Measurements from ENCODE around the gene MYL12A.
"Not testable (repeated sequence)": the region's sequence is repeated elsewhere in the genome, so short reads cannot be mapped to it uniquely, and the experiment has no call there.

Gene MYL12A

DNA sequence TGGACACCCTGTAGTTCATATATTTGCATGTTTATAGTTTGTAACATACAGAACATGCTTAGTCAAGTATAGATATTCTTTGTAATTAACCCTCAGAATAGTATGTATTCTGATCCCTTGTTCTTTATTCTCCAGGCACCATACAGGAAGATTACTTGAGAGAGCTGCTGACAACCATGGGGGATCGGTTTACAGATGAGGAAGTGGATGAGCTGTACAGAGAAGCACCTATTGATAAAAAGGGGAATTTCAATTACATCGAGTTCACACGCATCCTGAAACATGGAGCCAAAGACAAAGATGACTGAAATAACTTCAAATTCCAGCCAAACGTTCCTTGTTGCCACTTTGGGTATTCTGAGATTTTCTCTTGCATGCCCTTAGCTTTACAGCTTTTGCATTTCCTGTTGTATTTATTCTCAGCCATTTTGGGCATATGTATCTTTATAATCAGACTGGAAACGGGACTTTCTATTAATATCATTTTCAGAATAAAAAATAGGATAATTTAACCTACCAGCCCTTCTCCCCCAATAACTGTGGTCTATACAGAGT lies 8.1 kb downstream of the MYL12A start:
- DNase-seq (ENCODE audit: low read depth) = no peak

DNA sequence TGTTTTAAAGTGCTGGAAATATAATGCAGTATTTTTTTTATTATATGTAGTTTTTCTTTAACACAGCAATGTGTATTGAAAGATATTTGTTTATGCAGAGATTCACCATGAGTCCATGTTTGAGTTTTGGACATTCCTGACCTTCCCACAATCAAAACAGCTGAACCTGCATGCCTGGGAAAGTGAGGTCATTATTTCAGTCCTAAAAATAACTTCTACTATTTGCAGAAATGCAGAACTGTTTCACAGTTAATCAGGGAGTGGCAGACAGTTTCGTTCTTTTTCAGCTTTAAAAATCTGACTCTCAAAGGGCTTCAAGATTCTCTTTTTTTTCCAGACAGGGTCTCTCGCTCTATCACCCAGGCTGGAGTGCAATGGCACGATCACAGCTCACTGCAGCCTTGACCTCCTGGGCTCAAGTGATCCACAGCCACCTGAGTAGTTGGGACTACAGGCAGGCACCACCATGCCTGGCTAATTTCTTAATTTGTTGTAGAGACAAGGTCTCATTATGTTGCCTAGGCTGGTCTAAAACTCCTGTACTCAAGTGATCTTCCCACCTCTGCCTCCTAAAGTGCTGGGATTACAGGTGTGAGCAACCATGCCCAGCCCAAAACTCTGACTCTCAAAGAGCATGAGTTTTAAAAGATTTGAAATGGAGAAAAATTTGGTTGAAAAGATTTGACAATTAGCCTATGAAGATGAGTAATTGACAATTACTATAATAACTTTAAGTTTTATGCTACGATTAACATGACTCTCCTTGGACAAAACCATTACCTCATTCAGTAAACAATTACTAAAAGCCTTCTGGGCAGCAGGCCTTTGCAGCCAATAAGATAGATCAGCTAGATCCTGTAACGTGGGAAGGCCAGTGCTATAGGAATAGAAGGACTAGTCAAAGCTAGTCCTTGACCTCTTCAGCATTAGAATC lies 9.4 kb downstream of the MYL12A start:
- DNase-seq (ENCODE audit: low read depth) = no peak

DNA sequence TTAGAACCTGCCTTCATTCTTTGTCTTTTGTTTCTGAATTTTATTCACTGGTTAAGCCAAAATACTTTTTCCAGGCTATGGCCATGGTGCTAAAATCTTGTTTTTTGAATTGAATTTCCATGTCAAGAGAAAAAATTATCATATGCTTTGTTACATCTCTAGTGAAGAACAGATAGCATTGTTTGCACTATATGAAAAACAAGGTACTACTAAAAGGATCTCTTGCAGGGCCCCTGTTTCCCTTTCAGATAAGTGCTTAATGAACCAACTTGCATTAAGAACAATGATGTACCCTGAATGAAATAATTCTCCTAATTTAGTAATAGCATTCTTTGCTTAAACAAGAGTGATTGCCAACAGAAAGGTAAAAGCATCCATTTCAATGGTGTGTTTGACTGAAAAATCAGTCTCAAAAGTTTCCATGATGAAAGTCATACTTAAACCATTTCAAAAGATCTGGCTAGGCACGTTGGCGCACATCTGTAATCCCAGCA lies 10.1 kb downstream of the MYL12A start:
- DNase-seq (ENCODE audit: low read depth) = no peak

DNA sequence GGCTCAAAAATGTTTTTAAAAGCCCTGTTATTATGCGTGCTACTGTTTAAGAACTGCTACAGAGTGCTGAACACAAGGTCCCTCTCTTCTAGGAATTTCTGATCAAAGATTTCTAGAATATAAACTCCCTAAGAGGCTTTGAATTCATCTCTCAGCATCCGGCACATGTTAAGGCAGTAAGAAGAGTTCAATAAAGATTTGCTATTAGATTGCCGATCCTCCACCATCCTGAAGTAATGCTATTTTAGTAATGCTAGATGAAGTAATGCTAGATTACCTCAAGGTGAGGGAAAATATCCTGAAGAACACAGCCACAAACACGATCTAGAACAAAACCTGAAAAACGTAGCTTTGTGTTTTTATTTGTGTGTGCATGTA lies 13.4 kb downstream of the MYL12A start:
- DNase-seq (ENCODE audit: low read depth) = no peak

DNA sequence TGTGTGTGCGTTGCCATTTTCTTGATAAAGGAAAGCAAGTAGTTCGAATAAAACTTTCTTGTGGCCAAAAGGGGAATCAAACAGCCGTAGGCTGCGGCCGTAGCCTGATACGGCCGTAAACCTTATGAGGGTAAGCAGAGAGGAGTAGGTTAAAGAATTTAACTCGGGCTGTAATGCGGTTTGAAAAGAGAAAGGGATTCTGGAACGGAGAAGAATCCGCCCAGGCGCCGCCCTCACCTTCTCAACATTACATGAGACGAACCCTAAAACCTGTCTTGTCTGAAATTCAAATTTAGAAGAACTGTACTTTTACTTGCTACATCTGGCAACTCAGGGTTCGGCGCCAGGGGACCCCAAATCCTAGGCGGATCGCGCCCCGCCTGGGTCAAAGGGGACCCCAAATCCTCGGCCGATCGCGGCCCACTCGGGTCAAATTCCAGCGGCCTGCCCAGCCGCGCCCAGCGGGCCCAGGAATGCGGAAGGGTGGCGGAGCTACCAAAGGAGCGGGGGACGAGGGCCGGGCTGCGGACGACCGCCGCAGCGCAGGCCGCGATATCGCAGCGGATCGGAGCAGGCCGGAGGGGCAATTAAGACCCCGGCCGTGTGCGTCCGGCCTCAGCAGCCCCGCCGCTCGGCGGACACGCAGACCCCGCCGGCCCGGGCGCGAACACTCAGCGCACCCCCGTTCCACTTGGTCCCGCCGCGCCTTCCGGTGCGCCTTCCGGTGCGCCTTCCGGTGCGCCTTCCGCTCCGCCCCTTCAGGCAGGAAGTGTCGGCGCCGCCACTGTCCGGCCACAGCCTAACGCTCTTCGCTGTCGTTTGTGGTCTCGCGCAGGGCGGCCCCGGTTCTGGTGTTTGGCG lies 14.0 kb downstream of the MYL12A start, which contains the start of gene MYL12B:
MYL12B (plus strand) TSS at position 761 of the 861 bp plus-strand sequence. CDS start 10,766 bp downstream, outside the sequence.
- DNase-seq (ENCODE audit: low read depth) = peak; percentile 79

DNA sequence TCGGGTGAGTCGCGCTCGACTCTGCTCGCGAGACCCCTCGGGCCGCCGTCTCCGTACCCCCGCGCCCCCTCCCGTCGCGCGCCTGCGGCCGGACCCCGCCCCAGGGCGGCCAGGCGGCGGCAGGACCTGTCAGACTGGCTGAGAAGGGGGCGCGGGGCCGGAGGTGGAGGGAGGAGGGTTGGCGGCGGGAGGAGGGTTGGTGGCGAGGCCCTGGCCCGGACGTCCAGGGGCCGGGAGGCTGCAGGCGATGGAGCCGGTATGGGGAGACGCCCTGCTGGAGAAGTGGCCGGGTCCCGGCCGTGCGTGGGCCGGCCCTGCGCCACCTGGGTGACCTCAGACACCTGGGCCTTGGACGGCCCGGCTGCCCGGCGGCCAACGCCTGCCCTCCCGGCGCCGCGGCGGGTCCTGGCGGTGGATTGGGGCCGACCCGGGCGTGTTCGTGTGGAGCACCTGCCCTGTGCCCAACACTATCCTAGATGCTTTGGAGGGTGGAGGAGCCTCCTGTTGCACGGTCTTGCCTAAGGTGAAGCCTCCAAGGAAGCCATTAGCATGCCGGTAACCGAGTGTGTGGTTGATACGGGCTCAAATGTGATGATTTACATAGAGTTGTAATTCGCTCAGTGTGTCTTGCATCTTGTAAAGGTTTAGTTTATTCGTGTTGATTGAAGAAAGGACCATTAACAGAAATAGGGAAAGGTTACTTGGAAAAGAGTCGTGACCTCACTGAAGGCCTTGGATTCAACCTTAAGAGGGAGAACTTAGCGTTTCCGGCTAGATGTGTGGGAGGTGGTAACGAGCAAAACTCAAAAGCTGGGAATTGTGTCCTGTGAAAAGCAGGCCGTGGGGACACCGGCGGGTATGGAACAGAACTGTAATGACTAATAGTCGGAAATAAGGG lies 14.9 kb downstream of the MYL12A start:
- DNase-seq (ENCODE audit: low read depth) = no peak

DNA sequence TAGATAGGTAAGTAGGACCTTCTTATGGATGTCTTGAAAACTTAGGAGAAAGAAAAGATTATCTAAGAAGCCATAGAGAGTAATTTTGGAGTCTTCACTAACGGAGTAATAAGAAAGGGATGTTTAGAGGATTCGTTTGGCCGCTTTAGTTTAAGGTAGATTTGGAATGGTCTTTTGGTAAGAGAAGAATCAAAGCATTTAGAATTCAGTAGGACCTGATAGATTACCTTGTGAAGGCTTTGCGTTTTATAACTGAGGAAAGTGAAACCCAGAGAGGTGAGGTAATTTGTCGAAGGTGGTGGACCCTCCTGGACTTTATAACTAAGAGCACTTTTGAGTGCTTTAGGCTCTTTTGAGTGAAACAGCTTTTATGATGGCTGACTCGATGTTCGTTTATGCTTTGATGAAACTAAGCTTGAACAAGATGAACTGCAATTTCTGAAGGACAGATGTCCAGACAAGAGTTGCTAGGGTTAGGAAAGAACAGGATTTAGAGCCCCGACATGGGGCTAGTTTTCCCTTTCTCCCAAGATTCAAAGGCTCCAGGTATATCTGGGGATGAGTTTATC lies 15.6 kb downstream of the MYL12A start:
- no peak for DNase-seq (ENCODE audit: low read depth)

DNA sequence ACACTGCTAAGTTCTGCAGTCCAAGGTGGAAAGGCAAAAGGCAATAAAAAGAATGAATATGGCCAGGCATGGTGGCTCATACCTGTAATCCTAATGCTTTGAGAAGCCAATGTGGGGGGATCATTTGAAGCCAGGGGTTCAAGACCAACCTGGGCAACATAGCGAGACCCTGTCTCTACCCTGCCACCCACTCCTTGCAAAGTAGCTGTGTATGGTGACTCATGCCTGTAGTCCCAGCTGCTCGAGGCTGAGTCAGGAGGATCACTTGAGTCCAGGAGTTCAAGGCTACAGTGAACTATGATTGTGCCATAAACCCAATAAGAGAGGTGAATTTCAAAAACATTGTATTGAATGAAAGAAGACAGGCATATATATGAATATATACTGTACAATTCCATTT lies 16.8 kb downstream of the MYL12A start:
- no peak for DNase-seq (ENCODE audit: low read depth)

DNA sequence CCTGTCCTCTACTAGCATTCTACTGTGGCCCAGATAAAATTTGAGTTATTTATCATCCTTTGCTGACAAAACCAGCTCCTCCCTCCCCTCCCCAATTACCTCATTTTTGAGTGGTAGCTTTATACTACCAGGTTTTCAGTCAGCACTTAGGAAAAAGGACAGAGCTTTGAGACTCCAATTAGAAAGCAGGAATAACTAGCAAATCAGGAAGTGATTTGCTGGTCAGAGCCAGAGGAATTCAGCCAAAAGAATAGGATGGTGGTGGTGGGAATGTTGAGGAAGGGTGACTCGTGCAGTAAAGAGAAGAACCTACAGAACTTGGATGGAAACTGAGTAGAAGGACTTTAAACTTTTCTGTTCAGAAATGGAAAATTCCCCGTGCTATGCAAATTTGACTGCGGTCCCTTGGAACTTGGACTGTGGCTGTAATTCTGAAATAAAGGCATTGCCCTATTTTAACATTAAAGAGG lies 18.0 kb downstream of the MYL12A start:
- no peak for DNase-seq (ENCODE audit: low read depth)

DNA sequence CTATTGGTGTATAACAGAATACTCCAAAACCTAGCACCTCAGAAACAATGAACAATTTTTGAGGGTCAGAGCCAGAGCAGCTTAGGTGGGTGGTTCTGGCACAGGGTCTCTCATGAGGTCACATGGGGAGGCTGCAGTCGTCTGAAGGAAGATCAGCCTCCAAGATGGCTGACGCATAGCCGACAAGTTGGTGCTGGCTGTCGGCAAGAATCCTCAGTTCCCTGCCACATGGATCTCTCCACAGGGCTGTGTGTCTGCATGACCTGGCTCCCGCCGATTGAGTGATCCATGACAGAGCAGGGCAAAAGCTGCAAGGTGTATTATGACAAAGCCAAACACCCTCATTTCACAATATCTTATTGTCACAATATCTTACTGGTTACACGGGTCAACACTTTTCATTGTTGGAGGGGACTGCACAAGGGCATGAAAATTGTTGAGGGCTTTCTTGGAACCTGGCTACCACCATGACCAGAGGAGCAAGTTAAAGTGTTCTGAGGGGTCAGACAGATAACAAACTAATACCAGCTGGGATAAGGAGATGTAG lies 18.5 kb downstream of the MYL12A start:
- no peak for DNase-seq (ENCODE audit: low read depth)

DNA sequence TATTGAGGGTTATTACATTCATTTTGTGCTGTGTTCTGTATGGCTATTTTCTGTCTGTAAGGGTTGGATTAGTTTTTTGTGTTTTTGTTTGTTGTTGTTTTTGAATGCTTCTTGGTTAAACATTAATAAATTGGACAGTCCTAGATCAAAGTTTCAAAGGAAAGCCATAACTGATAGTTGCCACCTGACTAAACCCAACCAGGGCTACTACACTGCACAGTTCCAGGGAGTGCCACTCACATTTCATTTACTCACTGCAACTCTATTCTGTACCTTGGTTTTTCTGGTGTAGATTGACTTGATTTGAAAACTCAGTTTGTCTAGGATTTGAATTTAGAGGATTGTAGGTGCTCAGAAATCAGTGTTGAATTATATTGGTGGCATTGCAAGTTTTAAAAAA lies 20.7 kb downstream of the MYL12A start:
- DNase-seq (ENCODE audit: low read depth) = no peak

DNA sequence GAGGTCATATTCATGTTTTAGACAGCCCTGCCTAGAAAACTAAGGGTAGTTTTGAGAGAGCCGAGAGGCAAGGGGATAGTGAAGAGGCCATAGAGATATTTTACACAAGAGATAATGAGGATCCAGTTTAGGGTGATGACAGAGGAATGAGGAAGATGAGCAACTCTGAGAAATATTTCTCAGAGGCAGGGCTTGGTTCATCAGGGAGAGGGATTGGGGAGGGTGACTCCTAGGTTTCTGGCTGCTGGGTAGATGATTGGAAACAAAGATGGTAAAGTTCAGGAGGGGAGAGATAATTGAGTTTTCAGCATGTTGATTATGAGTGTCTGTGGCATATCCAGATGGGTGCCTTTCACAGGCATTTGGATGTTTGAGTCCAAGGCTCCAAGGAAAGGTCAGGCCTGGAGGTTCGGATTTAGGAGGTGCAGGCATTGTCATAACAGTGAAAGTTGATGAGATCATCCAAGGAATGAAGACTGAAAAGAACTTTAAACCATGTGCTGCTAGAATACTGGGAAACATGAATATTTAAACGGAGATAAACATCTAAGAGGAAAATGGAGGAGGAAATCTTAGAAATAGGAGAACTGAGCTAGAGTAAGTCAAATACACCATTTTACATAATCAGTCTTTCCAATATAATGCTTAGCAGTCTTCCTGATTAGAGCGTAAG lies 21.8 kb downstream of the MYL12A start:
- no peak for DNase-seq (ENCODE audit: low read depth)

DNA sequence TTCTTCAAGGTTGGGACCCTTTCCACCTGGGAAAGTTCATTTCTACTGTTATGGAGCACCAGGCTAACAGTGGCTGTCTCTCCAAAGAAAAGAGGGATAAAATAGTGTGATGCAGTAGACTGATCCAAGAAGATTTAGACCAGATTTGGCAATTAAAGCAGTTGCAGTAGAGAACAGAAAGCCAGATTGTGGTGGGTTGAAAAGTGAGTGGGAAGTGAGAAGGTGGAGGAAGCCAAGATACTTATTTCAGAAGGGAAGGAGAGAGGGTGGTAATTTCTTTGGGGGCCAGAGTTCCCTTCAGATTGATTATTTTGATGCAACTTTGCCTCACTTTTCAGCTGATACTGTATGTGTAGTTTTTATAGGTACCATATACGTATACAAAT lies 22.3 kb downstream of the MYL12A start:
- DNase-seq (ENCODE audit: low read depth) = no peak

DNA sequence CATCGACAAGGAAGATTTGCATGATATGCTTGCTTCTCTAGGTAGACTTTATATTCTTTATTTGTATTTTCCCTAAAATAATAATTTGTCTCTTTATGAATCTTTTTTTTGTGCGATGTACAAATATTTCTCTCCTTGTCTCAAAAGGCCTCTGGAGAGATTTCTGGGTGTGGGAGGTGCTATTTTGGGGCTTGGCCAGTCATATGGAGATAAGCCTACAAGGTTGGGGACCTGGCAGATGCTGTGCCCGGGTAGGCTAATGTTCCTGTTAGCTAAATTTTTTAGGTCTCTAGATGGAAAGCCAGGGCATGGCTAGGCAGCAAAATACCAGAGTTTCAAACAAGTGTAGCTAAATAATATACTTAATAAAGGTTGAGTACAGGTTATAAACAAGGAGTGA lies 25.4 kb downstream of the MYL12A start:
- DNase-seq (ENCODE audit: low read depth) = no peak

DNA sequence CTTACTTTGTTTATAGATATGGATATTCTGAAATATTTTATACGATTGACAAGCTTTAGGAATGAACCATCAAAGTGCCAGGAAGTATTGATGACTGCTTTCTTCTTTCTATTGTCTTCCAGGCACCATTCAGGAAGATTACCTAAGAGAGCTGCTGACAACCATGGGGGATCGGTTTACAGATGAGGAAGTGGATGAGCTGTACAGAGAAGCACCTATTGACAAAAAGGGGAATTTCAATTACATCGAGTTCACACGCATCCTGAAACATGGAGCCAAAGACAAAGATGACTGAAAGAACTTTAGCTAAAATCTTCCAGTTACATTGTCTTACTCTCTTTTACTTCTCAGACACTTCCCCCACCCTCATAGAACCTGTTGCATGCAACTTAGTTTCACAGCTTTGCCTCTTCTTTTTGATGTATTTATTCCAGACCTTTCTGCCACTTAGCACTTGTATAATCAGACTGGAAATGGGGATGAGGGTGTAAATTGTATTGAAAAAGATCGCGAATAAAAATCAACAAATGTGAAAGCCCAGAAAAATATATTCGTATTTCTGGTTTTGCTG lies 30.1 kb downstream of the MYL12A start:
- DNase-seq (ENCODE audit: low read depth) = not testable (repeated sequence)

DNA sequence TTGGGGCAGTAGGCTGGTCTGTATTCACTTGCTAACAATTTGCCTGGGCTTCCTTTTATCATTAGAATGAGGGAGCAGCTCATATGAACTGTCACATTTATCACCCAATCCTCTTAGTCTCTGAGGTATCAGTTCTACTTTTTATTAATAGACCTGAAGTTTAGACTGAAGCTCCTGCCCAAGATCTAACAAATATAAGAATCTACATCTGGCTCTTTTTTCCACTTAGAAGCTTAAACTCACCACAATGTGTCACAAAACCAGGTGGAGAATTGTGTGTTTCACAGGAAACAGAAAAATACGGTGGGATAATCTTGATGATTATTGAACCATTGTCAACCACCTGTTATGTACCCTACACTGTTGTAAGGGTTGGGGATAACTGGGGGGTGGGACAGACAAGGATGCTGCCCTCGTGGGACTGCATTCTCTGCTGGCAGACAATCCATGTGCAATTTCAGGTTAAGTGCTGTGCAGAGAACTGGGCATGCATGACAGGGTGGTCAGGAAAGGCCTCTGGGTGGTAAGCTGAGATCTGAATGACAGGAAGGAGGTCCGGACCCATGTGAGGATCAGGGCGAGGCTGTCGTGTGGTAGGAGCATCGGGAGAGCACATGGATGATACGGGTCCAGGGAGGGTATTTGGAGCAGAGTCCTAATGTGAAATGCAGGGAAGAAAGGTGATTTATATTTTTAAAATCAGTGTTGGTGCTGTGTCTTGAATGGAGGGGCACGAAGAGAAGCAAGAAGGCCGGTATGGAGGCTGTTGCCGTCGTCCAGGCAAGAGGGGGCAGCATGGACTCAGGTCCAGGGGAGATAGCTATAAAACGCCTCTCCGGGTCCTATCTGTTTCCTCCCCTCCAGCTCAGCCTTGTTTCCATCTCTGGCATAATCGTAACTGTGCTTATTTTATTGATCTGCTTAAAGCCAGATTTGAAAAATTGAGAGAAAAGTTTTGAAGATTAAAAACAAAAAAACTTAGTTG lies 31.9 kb downstream of the MYL12A start:
- no peak for DNase-seq (ENCODE audit: low read depth)

DNA sequence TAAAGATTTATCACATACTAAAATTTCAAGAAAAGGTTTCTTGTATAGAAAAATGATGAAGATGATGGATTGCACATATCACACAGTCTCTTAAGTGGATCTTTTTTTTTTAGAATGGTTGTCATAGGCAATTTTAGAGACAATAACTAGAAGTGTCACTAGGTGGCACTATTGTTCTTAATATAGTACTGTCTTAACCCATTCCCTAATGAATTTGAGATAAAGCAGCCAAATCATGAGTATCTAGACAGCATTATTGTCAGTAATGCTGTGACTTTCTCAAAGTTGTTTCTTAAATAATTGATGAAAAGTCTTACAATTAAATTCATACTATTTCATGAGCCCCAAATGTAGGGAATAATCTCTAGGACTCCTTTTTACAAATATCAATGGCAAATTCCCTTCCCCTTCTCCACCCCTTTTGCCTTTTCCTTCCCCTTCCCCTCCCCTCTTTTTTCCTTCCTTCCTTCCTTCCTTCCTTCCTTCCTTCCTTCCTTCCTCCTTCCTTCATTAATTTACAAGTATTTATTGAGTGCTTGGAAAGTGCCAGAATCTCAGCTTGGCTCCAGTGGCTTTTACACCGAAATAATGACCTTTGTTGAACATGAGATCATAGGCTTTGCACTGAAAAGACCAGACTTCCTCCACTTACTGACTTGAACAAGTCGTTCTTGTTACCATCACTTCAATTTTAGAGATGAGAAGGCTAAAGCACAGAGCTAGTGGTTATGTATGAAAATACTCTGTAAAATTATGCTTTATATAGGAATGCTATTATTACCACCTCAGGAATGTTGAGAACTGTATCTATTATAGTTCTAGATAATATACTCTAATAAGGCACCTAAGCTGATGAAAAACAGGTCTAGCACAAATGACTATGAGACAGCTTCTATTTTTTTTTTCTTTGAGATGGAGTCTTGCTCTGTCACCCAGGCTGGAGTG lies 34.1 kb downstream of the MYL12A start:
- DNase-seq (ENCODE audit: low read depth) = peak; percentile 73
